RWPE1 (cell line): ENCODE measurements around the gene CDKL4.

ENCODE experiments used
- CTCF ChIA-PET: fragments of 350-600 bp; sonication (Branson Sonifier 250); formaldehyde crosslinking; extraction: SDS; loops from one replicate; lab custom pipeline; 2021; lab: Yijun Ruan, JAX
- POLR2A ChIA-PET: fragments of 400-600 bp; formaldehyde crosslinking; extraction: SDS; loops from one replicate; lab custom pipeline; 2020; ENCODE audit warnings: antibody characterized with exemption; ENCODE audit not compliant: low non-redundant PET; lab: Yijun Ruan, JAX
- DNase-seq: peaks from one replicate; pipeline ENCODE4 v3.0.0; 2012; ENCODE audit warnings: low spot score
- H3K27ac ChIP-seq: fragments of 450-650 bp; 2 replicates; pipeline ENCODE4 v1.5.1; 2017
- TF ChIP-seq, protein P1 (sequence below): fragments of 450-650 bp; conservative IDR thresholded peaks from 2 replicates; pipeline ENCODE4 v1.5.1; 2017; ENCODE audit warnings: low read depth, mild to moderate bottlenecking

The CDKL4 gene

DNA sequence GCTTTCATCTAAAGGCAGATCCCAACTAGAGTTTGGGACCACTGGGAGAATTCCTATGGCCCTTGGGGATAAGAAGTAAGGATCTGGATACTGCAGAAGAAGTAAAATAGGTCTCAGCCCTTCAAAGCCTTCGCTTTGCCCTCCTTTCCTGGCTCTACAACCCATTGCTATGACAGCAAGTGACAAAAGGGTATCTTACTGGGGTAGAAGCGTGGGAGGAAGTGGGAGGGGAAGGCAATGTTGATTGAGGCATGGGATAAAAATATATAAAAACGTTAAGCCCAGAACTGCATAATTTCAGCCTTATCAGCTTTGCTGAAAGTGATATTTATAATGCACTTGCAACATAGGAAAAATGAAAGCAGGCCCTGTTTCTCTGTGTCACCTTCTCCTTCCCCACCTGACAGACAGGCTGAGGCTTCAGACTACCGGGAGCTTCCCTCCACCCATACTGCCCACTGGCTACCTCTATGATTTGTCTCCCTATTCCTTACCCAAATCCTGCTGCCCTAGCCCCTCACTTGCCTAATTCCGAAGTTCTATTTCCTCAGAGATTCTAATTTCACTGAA lies 108.0 kb downstream of the CDKL4 start:
- no peak overlapping the region for H3K27ac ChIP-seq
- ChIA-PET POLR2A (no interaction called here), CTCF (no interaction called here)
- DNase-seq = no peak
- TF ChIP-seq, protein P1, sequence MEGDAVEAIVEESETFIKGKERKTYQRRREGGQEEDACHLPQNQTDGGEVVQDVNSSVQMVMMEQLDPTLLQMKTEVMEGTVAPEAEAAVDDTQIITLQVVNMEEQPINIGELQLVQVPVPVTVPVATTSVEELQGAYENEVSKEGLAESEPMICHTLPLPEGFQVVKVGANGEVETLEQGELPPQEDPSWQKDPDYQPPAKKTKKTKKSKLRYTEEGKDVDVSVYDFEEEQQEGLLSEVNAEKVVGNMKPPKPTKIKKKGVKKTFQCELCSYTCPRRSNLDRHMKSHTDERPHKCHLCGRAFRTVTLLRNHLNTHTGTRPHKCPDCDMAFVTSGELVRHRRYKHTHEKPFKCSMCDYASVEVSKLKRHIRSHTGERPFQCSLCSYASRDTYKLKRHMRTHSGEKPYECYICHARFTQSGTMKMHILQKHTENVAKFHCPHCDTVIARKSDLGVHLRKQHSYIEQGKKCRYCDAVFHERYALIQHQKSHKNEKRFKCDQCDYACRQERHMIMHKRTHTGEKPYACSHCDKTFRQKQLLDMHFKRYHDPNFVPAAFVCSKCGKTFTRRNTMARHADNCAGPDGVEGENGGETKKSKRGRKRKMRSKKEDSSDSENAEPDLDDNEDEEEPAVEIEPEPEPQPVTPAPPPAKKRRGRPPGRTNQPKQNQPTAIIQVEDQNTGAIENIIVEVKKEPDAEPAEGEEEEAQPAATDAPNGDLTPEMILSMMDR = no peak

DNA sequence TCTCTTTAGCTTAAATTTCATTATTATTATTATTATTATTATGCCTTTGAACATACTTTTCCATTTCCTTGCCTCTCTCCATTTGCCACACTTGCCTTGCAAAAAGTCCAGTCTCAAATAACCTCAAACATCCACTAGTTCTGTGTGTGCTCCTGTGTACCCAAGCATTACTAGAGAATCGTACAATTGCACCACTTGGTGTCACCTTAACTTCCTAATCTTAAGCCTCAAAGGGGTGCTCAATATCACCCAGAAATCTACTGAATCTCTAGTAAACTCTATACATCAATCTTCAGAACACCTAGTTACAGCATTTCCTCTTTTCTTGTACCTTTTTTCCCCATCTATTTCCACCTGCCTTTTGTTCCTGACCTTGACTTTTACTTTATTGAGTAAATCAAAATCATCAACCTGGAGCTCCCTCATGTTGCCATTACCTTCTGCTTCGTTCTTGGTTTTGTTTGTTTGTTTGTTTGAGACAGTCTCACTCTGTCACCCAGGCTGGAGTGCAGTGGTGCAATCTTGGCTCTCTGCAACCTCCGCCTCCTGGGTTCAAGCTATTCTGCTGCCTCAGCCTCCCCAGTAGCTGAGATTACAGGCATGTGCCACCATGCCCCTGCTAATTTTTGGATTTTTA lies 110.4 kb downstream of the CDKL4 start:
- TF ChIP-seq, protein P1 = no peak
- H3K27ac ChIP-seq = no peak overlapping the region
- POLR2A ChIA-PET = no interaction called here
- DNase-seq = no peak
- CTCF ChIA-PET = interaction anchor here (0.7 kb wide), 1 partner anchor 476 kb away, joined by 5 read pairs; no protein-coding TSS in a partner anchor

DNA sequence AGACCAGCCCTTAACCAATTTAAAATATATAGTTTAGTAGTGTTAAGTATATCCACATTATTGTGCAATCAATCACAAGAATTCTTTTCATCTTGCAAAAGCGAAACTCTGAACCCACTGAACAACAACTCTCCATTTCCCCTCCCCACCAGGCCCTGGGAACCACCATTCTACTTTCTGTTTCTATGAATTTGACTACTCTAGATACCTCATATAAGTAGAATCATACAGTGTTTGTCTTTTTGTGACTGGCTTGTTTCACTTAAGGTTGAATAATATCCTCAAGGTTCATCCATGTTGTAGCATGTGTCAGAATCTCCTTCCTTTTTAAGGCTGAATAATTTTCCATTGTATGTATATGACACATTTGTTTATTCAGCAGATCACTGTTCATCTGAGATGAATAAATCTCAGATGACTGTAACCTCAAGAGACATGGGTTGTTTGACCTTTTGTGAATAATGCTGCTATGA lies 114.8 kb downstream of the CDKL4 start:
- CTCF ChIA-PET = interaction anchor here (0.6 kb wide), 1 partner anchor 99 kb away, joined by 4 read pairs; no protein-coding TSS in a partner anchor
- H3K27ac ChIP-seq = no peak overlapping the region
- POLR2A ChIA-PET = no interaction called here
- no peak for DNase-seq
- TF ChIP-seq, protein P1 = no peak

GRCh38 chr2:39127973-39128372 lies 115.8 kb downstream of the CDKL4 start:
- TF ChIP-seq, protein P1 = no peak
- ChIA-PET CTCF (interaction anchor here (0.6 kb wide), 1 partner anchor 728 kb away, joined by 4 read pairs; no protein-coding TSS in a partner anchor), POLR2A (no interaction called here)
- no peak overlapping the region for H3K27ac ChIP-seq
- no peak for DNase-seq
